Stomach (tissue), 4 donors: Measurements from ENCODE around the gene ADGRD2.
A peak's percentile ranks its signal among the peaks of the same experiment; 100 is the strongest.

Experiments
- EP300 ChIP-seq: sonication (generic); formaldehyde crosslinking; IDR thresholded peaks from one replicate; pipeline ENCODE4 v1.6.1; 2017; ENCODE audit warnings: antibody characterized with exemption
- POLR2A ChIP-seq, 4 donors: fragments of 450-650 bp; IDR thresholded peaks; one replicate each; pipeline ENCODE4 v1.6.1; 2016; ENCODE audit warnings: antibody characterized with exemption in 4 of 4, control low read depth in 2 of 4, mild to moderate bottlenecking in 1 of 4, moderate library complexity in 1 of 4
- POLR2AphosphoS5 ChIP-seq, 3 donors: sonication (generic); formaldehyde crosslinking; IDR thresholded peaks; one replicate each; pipeline ENCODE4 v1.6.1; 2016; ENCODE audit warnings: antibody characterized with exemption in 3 of 3
- TF ChIP-seq, protein P1 (sequence below), 7 experiments: fragments of 450-650 bp in 4 of 7; fragments of 200-600 bp in 3 of 7; sonication (generic) in 3 of 7; IDR thresholded peaks; one replicate each; pipeline ENCODE4 v1.5.1; 2016 to 2019; ENCODE audit warnings: antibody characterized with exemption in 7 of 7, control low read depth in 2 of 7, mild to moderate bottlenecking in 1 of 7

DNA sequence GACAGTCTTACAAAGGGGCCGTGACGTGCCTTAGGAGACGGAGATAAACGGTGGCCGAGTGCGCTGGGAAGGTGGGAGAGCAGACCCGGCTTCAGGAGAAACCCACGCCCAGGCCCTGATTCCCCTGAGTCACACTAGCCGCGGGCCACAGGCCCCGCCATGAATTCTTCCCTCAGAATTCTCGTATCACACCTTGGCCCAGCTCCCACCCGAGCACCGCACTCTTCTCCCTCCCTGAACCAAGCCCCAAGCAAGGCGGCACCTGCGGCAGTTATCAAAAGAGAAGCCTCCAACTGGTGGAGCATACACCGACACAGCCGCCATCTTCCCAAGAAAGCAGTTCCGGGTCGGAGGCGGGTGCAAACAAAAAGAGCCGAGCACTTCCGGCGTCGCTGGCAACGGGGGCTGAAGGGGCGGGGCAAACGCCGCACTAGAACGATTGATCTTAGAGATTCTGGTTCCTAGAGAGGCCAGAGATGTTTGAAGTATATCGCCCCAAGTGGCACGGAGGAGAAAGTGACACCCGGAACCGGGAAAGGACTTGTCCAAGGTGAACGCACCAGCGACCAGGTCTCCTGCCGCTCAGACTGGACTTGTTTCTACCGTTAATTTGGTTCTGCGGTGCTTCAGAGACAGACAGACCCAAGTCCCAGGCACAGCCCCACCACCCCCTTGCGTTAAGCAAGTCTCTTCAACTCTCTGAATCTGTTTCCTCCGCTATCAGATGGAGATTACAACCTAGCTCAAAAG is 35.0 kb upstream of the ADGRD2 start, which contains the start of gene PSMB7:
- TF ChIP-seq, protein P1, sequence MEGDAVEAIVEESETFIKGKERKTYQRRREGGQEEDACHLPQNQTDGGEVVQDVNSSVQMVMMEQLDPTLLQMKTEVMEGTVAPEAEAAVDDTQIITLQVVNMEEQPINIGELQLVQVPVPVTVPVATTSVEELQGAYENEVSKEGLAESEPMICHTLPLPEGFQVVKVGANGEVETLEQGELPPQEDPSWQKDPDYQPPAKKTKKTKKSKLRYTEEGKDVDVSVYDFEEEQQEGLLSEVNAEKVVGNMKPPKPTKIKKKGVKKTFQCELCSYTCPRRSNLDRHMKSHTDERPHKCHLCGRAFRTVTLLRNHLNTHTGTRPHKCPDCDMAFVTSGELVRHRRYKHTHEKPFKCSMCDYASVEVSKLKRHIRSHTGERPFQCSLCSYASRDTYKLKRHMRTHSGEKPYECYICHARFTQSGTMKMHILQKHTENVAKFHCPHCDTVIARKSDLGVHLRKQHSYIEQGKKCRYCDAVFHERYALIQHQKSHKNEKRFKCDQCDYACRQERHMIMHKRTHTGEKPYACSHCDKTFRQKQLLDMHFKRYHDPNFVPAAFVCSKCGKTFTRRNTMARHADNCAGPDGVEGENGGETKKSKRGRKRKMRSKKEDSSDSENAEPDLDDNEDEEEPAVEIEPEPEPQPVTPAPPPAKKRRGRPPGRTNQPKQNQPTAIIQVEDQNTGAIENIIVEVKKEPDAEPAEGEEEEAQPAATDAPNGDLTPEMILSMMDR (IDR thresholded peaks at IDR 0.05) = peak in 5 of 7 experiments; percentile 52 to 88 (median 75)
- TF ChIP-seq POLR2A (IDR thresholded peaks at IDR 0.05) (no peak), POLR2AphosphoS5 (IDR thresholded peaks at IDR 0.05) (peak; percentile 65 to 90 (median 77)), EP300 (no peak)
